NCI-H1694 treated with DMSO at 0.1 percent for 48 hours (cell line): Measurements from ENCODE around the gene CCDC57.
"Not testable (repeated sequence)": the region's sequence is repeated elsewhere in the genome, so short reads cannot be mapped to it uniquely, and the experiment has no call there.

Experiments
- DNase-seq: peaks from one replicate; lab custom pipeline; 2025; lab: John Stamatoyannopoulos, UW

CCDC57 gene, protein sequence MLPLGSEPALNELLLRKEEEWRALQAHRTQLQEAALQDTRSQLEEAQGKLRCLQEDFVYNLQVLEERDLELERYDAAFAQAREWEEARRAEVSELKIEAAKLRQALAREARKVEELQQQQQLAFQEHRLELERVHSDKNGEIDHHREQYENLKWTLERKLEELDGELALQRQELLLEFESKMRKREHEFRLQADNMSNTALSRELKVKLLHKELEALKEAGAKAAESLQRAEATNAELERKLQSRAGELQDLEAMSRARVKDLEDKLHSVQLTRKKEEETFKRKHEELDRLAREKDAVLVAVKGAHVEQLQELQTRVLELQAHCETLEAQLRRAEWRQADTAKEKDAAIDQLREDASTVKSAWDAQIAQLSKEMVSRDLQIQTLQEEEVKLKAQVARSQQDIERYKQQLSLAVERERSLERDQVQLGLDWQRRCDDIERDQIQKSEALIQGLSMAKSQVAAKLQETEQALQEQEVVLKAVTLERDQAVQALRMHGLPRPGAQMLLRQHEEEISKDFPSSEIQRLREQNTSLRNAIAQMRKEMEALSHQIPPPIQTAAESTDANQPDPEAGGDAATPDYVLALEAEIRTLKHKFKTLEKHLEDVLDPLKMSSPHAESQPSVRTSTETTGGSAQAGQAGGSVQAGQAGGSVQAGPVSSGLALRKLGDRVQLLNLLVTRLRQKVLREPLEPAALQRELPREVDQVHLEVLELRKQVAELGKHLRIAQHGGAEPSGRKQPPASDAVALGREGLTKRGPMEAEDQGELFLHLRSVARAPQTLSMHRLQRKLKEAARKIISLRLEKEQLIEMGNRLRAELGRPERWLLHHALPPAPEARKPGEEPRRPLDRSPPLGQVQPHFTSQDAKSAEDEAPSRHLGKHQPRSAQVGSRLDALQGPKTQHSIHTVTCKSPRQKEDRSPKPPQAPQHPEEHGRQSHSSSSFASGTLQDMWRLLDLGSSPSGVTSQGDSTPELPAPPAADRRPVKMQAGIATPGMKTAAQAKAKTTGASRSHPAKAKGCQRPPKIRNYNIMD

DNA sequence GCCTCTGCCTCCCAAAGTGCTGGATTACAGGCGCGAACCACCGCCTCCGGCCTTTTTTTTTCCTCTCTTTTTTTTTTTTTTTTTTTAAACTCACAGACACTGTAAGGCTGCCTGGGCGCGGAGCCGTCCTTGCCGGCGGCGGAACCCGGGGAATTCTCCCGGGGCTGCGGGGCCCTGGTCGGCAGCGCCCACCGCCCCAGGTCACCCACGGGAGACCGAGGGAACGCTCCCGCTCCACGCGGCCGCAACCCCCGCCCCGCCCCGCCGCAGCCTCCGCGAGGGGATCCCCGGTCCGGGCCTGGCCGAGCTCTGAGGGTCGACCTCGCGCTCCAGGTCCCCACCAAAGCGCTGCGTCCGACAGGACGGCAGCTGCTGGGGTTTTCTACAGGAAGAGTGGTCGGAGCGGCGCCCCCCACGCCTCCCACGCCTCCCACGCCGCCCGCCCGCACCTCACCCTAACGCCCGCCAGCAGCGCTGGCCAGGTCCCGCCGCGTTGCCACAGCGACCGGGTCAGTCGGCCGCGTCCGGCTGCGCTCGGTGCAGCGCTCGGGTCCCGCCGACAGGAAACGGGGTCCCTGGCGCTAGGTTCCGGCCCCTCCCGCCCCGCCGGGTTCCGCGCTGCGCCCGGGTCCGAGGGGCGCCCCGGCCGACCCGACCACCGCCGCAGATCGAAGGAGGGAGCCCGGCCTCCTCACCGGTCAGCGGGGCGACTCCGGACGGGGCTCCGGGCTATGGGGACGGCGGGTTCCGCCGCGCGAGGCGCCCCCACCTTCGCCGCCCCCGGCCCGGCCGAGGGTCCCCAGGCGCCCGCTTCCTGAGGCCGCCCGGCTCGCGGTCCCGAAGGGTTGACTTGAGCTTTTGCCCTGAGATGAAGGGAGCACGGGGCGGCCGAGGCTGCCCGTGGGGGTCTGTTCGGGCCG is at the start of gene CCDC57:
TSS of gene CCDC57 (minus strand) at position 512 of the 920 bp plus-strand sequence. CDS start 10,898 bp downstream, outside the sequence.
- peak; percentile 21 for DNase-seq

DNA sequence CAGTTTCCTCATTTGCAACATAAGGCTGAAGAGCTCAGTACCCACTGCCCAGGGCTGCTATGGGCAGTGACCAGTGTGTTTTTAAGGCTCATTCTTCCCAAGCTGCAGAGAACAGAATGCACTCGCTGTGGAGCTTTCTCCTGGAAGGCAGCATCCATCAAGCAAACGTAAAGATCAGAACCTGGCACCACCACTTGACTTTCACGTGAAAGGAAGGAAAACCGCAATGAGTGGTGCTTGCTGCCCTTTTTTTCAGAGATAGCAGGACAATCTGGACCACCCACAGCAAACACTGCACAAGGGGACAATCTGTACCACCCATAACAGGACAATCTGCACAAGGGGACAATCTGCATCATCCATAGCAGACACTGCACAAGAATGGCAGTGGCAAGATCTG is 49.7 kb upstream of the CCDC57 start:
- DNase-seq: no peak

DNA sequence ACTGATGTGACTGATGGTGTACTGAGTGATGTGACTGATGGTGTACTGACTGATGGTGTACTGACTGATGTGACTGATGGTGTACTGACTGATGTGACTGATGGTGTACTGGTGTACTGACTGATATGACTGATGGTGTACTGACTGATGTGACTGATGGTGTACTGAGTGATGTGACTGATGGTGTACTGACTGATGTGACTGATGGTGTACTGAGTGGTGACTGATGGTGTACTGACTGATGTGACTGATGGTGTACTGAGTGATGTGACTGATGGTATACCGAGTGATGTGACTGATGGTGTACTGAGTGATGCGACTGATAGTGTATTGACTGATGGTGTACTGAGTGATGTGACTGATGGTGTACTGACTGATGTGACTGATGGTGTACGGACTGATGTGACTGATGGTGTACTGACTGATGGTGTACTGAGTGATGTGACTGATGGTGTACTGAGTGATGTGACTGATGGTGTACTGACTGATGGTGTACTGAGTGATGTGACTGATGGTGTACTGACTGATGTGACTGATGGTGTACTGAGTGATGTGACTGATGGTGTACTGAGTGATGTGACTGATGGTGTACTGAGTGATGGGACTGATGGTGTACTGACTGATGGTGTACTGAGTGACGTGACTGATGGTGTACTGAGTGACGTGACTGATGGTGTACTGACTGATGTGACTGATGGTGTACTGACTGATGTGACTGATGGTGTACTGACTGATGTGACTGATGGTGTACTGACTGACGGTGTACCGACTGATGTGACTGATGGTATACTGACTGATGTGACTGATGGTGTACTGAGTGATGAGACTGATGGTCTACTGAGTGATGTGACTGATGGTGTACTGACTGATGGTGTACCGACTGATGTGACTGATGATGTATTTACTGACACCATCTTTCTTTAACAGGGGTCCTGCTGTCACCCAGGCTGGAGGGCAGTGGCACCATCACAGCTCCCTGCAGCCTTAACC is 47.6 kb upstream of the CCDC57 start:
- not testable (repeated sequence) for DNase-seq

- DNase-seq: no peak
Measured at GRCh38 chr17:82258555-82258954, 45.9 kb upstream of the CCDC57 start.

DNA sequence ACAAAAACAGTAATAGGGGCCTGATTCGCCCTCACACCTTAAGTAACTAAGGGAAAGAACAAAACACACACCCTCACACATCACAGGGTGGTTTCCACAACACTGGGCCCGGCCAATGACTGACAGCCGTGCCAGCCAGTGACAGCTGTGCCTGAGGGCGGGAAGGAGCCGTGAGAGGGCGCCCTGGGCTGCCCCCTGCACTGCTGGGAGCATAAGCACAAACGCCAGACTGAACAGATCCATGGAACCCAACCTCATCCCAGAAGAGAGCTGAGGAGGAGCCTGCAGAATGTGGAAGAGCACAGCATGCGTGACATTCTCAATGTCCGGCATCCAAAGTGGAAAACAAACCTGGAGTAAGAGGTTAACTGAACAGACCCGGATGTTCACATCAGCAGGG is 44.8 kb upstream of the CCDC57 start:
- DNase-seq: peak; percentile 76

DNA sequence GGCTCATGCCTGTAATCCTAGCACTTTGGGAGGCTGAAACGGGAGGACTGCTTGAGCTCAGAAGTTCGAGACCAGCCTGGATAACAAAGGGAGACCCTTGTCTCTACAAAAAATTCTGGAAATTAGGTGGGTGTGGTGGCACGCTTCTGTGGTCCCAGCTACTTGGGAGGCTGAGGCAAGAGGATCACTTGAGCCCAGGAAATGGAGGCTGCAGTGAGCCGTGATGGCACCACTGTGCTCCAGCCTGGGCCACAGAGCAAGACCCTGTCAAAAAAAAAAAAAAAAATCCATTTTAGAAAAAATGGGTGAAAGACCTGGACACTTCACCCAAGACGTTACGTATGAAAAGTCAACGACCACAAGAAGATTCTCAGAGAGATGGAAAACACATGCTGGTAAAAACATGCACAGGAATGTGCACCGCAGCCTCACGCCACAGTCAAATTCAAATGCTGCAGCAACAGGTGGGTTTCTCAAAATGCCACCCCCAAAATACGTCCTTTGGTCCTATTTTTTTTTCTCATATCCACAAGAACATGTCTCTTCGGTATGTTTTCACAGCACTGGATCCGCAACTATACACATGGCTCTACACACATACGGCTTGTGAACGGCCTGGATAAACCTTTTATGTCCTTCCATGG is 43.7 kb upstream of the CCDC57 start:
- no peak for DNase-seq

- no peak for DNase-seq
Measured at GRCh38 chr17:82255402-82255972, 42.8 kb upstream of the CCDC57 start.

DNA sequence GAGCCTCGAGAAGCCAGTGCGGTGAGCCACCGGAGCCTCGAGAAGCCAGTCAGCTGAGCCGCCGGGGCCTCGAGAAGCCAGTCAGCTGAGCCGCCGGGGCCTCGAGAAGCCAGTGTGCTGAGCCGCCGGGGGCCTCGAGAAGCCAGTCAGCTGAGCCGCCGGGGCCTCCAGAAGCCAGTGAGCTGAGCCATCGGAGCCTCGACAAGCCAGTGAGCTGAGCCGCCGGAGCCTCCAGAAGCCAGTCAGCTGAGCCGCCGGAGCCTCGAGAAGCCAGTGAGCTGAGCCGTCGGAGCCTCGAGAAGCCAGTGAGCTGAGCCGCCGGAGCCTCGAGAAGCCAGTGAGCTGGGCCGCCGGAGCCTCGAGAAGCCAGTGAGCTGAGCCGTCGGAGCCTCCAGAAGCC is 42.1 kb upstream of the CCDC57 start:
- not testable (repeated sequence) for DNase-seq

DNA sequence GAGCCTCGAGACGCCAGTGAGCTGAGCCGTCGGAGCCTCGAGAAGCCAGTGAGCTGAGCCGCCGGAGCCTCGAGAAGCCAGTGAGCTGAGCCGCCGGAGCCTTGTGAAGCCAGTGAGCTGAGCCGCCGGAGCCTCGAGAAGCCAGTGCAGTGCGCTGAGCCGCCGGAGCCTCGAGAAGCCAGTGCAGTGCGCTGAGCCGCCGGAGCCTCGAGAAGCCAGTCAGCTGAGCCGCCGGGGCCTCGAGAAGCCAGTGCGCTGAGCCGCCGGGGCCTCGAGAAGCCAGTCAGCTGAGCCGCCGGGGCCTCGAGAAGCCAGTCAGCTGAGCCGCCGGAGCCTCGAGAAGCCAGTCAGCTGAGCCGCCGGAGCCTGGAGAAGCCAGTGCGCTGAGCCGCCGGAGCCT is 41.5 kb upstream of the CCDC57 start:
- not testable (repeated sequence) for DNase-seq

DNA sequence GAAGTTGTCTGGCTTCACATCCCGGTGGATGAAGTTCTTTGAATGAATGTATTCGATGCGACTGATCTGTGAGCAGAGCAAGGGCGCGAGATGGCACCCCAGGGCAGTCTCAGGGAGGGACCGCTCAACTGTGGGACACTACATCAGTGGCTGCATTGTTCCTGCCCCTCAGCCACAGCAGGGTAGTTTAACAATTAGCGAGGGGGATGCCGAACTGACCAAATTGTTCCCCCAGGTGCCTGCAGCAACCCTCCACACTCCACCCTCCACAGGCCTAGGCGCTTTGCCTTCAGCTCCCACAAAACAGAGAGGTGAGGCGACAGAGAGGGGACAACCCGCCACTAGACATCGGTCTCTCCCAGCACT is 40.5 kb upstream of the CCDC57 start:
- no peak for DNase-seq

DNA sequence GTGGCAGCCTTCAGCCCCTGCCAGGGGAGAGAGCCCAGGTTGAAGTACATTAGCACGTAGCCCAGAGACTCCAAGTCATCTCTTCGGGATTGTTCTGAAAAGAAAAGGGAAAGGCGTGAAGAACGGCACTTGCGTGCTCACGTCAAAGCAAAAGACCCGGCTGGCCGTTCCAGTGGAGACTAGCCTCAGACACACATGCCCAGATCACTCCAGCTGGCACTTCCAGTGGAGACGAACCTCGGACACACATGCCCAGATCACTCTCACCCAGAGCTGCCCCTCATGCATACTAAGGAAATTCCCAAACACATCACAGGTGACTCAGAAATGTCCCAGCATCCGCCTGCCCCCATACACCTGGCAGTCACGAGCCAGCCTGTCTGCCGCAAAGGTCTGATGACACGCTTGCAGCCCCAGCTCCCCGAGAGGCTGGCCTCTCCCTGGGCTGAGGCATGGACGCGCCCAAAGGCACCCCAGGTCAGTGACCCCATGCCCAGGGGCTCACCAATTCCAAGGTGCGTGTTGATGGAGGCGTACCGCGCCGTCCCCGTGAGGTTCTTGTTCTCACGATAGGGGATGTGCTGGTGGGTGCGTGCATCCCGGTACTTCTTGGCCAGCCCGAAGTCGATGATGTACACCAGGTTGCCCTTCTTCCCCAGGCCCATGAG is 40.0 kb upstream of the CCDC57 start:
- no peak for DNase-seq

DNA sequence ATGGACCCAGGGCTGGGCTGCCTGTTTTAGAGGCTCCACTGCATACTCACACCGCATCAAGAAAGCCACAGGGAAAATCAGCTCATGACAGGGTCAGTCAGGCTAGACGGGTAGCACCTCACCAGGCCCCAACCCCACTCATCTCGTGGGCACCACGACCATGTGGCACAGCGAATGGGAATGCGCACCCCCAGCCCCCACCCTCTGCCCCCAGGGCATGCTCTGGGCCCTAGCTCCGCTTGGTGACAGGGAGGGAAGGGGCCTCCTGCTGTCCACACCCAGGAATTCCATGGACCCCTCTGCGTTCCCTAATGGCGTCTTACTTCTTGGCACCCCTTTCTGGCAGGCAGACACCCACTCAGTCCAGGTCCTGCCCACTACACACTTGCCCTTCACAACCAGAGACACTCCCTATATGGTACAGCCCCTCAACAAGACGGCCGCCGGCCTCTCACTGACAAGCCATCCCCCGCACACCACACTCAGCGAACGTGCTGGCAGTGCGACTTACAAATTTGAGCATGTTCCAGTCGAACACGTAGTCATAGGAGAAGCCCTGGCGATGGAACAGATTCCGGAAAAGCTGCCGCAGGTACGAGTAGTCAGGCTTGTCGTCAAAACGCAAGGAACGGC is 38.3 kb upstream of the CCDC57 start:
- DNase-seq: no peak

DNA sequence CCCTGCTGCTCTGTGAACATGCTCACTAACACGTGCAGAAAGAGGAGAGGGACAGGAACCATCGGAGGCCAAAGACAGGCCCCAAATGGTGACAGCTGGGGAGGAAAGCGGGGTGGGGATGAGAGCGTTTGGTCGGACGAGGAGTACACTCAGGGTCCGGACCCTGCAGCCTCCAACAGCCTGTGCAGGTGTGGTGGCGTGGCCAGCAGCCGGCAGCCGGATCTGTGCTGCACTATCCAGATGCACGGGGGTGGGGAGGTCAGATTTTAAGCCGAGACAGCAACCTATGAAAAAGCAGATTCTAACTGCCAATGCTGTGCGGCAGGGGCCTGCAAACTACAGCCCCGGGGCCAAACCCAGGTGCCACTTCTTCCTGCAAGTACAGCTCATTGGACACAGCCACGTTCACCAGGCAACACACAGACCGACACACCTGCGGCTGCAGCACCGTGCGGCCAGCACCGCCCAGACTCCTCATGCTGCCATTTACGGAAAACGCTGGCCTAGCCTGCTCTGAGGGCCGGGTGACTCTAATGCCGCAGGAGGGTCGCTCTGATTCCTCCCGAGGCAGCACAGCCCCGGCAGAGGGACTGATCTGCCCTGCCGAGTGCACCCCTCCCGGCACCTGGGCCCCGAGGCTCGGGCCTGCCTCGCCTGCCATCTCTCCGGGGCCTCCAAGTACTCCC is 37.4 kb upstream of the CCDC57 start:
- no peak for DNase-seq

- DNase-seq: no peak
Measured at GRCh38 chr17:82248815-82249674, 36.4 kb upstream of the CCDC57 start.

DNA sequence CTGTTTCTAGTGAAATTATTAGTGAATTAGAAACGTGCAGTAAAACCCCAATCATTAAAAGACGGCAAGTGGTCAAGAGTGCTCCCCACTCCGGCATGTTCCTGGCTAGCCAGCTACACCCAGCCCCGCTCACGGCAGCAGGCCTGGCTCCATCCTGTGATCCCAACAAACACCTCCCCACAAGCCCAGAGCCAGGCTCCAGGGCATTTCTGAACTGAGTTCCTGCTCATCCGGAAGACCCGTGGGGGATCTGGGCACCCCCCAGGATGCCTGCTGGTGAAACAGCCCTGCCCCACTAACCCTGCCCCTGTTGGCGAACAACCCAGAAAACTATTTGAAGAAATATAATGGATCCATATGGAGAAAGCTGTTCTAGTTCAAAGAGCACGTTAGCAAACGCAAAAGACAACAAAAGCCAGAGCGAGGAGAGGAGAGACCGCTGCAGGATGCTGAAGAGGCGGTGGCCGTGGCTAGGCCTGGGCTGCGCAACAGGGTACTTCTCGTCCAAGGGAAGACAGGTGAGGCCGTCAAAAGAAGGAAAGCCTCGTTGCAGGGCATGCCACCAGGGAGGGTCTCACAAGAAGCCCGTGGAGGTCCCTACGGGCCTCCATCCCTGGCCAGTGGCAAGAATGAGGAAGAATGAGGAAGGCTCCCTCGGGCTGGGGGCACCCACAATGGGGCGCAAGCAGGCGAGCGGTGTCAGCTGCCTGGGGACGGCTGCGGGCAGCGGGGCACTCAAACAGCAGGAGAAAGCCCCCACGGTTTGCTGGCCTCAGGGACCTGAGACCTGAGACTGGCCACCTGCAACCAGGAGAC is 35.4 kb upstream of the CCDC57 start:
- DNase-seq: no peak

DNA sequence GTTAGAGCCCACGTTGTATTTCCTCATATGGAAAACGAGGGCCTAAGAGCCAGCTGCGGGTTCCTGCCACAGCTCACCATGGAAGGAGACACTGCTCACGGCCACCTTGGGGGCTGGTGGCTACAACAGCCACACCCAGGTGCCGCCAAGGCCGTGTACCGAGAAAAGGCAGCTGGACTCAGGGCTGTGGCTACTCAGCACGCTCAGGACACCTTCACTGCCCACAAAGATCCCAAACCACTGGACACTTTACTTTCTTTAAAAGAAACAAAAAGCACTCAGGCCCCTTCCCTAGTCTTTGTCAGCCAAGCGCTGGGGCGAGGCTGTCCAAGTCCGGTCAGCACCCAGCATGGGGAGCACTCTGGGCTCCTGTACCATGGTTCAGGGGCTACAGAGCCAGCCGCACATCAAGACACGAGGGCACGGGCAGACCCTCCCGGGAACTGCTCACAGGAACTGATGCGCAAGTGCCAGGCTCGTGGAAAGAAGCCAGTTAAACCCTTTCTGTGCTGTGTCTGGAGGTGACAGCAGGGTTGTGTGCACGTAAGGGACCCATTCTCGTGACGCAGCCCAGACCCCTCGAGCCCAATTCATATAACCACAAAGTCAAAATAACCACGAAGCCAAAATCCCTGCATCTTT is 34.7 kb upstream of the CCDC57 start:
- no peak for DNase-seq
